DMS79 treated with DMSO at 0.1 percent for 48 hours (cell line): ENCODE measurements around the gene AIFM2.
"Not testable (repeated sequence)": the region's sequence is repeated elsewhere in the genome, so short reads cannot be mapped to it uniquely, and the experiment has no call there.

Source experiments
- DNase-seq: peaks from one replicate; lab custom pipeline; 2025; lab: John Stamatoyannopoulos, UW

Gene AIFM2

GRCh38 chr10:70145666-70146488, 13.3 kb upstream of the AIFM2 start:
- DNase-seq: no peak

GRCh38 chr10:70145166-70145665, 12.6 kb upstream of the AIFM2 start:
- no peak for DNase-seq

GRCh38 chr10:70144372-70145110, 11.9 kb upstream of the AIFM2 start:
- DNase-seq: no peak

GRCh38 chr10:70142555-70142954, 9.9 kb upstream of the AIFM2 start:
- DNase-seq: no peak

GRCh38 chr10:70140297-70140696, 7.7 kb upstream of the AIFM2 start:
- no peak for DNase-seq

GRCh38 chr10:70139997-70140250, 7.3 kb upstream of the AIFM2 start:
- DNase-seq: no peak

GRCh38 chr10:70139151-70139996, 6.7 kb upstream of the AIFM2 start:
- DNase-seq: no peak

GRCh38 chr10:70137927-70138883, 5.6 kb upstream of the AIFM2 start:
- no peak for DNase-seq

GRCh38 chr10:70137135-70137534, 4.5 kb upstream of the AIFM2 start:
- DNase-seq: no peak

GRCh38 chr10:70135684-70136083, 3.1 kb upstream of the AIFM2 start:
- DNase-seq: no peak

GRCh38 chr10:70135046-70135445, 2.4 kb upstream of the AIFM2 start:
- no peak for DNase-seq

- peak; percentile 8 for DNase-seq
Observed at GRCh38 chr10:70131560-70131937, 1.1 kb downstream of the AIFM2 start.

- no peak for DNase-seq
Observed at GRCh38 chr10:70130878-70131559, 1.6 kb downstream of the AIFM2 start.

GRCh38 chr10:70126700-70127395, 5.8 kb downstream of the AIFM2 start:
- DNase-seq: no peak

GRCh38 chr10:70125918-70126552, 6.6 kb downstream of the AIFM2 start:
- no peak for DNase-seq

GRCh38 chr10:70124918-70125317, 7.7 kb downstream of the AIFM2 start:
- DNase-seq: no peak

GRCh38 chr10:70124415-70124814, 8.2 kb downstream of the AIFM2 start:
- DNase-seq: no peak

GRCh38 chr10:70123817-70124216, 8.8 kb downstream of the AIFM2 start:
- DNase-seq: no peak

GRCh38 chr10:70123166-70123565, 9.5 kb downstream of the AIFM2 start:
- DNase-seq: not testable (repeated sequence)

- no peak for DNase-seq
Observed at GRCh38 chr10:70122742-70123141, 9.9 kb downstream of the AIFM2 start.
